HUES64 (cell line): ENCODE results near the gene PIGS.

Experiments
- H3K27ac ChIP-seq: 2 replicates; pipeline ENCODE4 v1.7.0; 2013; ENCODE audit warnings: low read depth, low read length, inconsistent platforms
- H3K27me3 ChIP-seq: 2 replicates; pipeline ENCODE4 v1.6.1; 2013; ENCODE audit warnings: mild to moderate bottlenecking, low read length; ENCODE audit not compliant: insufficient read depth
- H3K36me3 ChIP-seq: 2 replicates; pipeline ENCODE4 v1.6.1; 2013; ENCODE audit warnings: mild to moderate bottlenecking, low read length; ENCODE audit not compliant: insufficient read depth
- H3K4me1 ChIP-seq: 2 replicates; pipeline ENCODE4 v1.6.1; 2013; ENCODE audit warnings: mild to moderate bottlenecking, low read length, moderate library complexity; ENCODE audit not compliant: insufficient read depth
- H3K4me3 ChIP-seq: 2 replicates; pipeline ENCODE4 v1.5.1; 2013; ENCODE audit warnings: mild to moderate bottlenecking, low read length, moderate library complexity
- H3K9ac ChIP-seq: 2 replicates; pipeline ENCODE4 v1.6.1; 2013; ENCODE audit warnings: mild to moderate bottlenecking, low read depth, low read length
- H3K9me3 ChIP-seq: 2 replicates; pipeline ENCODE4 v1.6.1; 2013; ENCODE audit warnings: low read depth, low read length; ENCODE audit not compliant: insufficient read depth
- WGBS: fragments of 150-250, 120-280 bp; methylation state at CpG from one replicate; pipeline ENCODE4 v1.1.7; 2013; ENCODE audit warnings: missing lambda C conversion rate; 5-methylcytosine and 5-hydroxymethylcytosine counted together

The PIGS gene

DNA sequence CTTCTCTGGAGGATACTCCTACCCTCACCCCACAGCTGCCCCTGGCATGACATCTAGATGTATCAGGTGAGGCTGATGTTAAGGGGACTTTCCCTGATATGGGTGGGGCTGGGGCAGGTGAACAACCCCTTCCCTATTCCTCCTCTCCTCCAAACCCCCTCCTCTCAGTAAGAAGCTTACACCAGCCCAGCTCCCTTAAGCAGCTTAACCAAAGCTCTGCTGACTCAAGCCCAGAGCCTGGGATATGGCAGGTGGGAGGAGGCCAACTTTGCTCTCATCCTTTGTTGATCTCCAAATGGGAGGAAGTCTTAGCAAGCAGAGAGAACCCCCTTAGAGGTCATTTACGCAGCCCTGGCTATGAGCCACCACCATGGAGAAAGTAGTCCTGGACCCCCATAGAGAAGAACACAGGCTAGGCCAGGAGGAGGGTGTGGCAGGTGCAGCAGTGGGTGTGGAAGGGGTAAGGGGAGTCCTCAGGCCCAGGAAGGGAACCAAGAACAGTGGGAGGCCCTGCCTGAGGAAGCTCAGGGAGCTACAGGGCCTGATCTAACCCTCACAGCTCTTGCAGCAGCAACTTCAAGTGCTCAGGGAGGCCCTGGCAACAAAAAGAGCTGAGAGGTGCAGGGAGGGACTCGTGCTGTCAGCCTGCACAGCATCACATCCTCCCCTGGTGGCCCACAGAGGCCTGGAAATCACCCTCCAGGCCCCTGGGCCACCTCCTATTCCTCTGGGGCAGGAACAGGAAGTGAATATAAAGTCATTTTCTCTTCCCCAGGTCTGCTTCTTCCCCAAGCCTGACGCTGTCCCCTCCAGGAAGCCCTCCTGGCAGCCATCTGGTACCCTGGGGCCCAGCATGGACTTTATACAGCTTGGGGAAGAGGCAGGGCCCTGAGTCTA, 21.8 kb downstream of the PIGS start:
- Histone ChIP-seq H3K9me3 (no peaks in the 10 kb centered on the region), H3K4me1 (peaks cover 8% of the 10 kb centered on the region; the same call in 1 of the 2 replicates), H3K27ac (no peak overlapping the region), H3K36me3 (peaks cover 24% of the 10 kb centered on the region), H3K9ac (no peak overlapping the region), H3K4me3 (no peak overlapping the region), H3K27me3 (no peaks in the 10 kb centered on the region)
- WGBS: 68% methylated on average over 3 of the region's 3 CpGs

GRCh38 chr17:28548417-28549130, 22.8 kb downstream of the PIGS start:
- Histone ChIP-seq H3K9ac (no peak overlapping the region), H3K4me3 (no peak overlapping the region), H3K4me1 (peaks cover 16% of the 10 kb centered on the region)

DNA sequence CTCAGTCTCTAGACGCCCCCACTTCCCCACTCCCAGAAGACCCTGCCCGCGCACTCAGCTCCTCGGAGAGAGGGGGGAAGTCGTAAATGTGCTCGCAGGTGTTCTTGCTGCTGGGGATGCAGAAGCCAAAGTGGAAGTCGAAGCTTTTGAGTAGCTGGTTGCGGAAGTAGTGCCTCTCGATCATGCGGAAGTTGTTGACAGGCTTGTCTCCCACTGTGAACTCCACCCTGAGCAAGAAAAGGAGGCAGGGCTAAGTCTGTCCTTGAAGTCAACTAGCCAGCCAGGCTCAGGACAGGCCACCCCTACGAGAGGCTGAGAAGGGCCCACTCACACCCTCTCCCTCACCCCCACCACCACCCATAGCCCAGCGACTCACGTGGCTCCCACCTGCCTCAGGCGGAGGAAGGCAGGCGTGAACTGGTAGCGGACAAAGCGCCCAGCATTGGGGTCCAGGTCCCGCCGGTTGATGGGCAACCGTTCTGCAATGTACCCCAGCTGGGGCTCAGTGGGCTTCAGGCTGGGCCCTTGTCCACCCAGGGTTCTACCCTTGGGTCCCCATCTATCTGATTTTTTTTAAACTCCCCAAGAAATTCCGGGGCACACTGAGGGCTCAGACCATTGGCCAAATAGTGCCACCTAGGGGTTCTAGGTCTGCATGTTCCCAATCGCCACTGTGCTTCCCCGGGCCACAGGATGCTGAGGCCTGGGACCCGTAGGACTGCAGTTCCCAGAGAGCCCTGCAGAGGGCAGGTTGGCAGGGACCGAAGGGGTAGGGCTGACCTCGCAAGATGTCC, 23.5 kb downstream of the PIGS start:
- no peak overlapping the region for H3K4me3 ChIP-seq
- no peak overlapping the region for H3K27ac ChIP-seq
- peaks cover 12% of the 10 kb centered on the region for H3K36me3 ChIP-seq
- H3K27me3 ChIP-seq: no peaks in the 10 kb centered on the region
- no peaks in the 10 kb centered on the region for H3K9me3 ChIP-seq
- no peak overlapping the region for H3K9ac ChIP-seq
- H3K4me1 ChIP-seq: peaks cover 12% of the 10 kb centered on the region
- WGBS: 68% methylated on average over 26 of the region's 26 CpGs

More at GRCh38 chr17:28548417-28549130, 22.8 kb downstream of the PIGS start:
- Histone ChIP-seq H3K36me3 (peaks cover 15% of the 10 kb centered on the region), H3K9me3 (no peaks in the 10 kb centered on the region), H3K27me3 (no peaks in the 10 kb centered on the region), H3K27ac (no peak overlapping the region)
- WGBS: 91% methylated on average over 6 of the region's 6 CpGs

DNA sequence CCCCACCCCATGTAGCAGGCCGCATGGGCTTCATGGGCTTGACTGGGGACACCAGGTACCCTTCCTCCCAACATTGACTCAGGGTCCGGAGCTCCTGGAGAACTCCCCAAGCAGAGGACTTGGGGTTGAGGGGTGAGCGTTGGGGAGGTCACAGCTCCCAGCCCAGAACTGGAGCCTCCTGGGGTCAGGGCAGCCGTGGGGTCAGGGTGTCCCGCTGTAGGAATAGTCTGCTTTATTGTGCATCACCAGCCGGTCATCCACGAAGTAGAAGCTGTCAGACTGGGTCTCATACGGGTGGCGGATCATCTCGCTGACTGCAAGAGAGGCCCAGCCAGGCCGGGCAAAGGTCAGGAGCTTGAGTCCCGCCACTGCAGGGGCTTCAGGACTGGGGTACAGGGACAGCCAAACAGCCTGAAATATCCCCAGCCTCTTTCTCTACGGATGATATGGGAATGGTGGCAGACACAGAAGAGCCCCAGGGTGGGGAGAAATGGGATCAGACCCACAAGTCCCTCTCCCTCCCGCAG, 24.2 kb downstream of the PIGS start:
- H3K27ac ChIP-seq: no peak overlapping the region
- 95% methylated on average over 13 of the region's 14 CpGs for WGBS
- H3K27me3 ChIP-seq: no peaks in the 10 kb centered on the region
- H3K36me3 ChIP-seq: peaks cover 12% of the 10 kb centered on the region
- H3K4me1 ChIP-seq: peaks cover 10% of the 10 kb centered on the region
- no peak overlapping the region for H3K4me3 ChIP-seq
- H3K9ac ChIP-seq: no peak overlapping the region
- H3K9me3 ChIP-seq: no peaks in the 10 kb centered on the region

DNA sequence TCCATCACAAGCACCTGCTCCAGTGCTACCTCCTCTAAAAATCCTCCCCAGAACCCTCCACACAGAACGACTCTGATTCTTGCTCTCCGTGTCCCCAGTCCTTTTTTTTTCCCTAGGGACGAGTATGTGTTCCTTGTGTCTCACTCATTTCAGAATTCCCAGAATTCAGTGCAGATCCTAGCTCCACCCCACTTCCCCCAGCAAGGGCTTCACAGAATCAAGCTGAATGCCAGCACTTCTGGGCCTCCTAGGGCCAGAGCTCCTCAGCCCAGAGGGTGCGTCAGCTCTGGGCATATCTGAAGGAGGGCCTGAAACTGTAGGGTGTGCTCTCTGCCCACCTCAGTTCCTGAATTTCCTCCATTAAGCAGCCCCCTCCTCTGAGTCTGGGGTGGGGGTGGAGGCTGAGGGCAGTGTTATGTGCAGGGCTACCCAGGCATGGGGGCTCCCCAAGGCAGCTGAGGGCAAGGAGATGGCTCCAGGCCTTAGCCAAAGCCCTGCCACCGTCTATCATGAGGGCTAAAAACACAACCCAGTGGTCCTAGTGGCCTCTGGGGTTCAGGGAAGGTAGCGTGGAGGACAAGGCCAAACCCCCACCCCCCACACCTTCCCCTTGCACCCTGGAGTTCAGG, 25.4 kb downstream of the PIGS start:
- H3K9me3 ChIP-seq: no peaks in the 10 kb centered on the region
- H3K4me1 ChIP-seq: peaks cover 10% of the 10 kb centered on the region
- no peak overlapping the region for H3K27ac ChIP-seq
- H3K27me3 ChIP-seq: no peaks in the 10 kb centered on the region
- peaks cover 12% of the 10 kb centered on the region for H3K36me3 ChIP-seq
- H3K4me3 ChIP-seq: no peak overlapping the region
- 81% methylated on average over 6 of the region's 6 CpGs for WGBS
- no peak overlapping the region for H3K9ac ChIP-seq

GRCh38 chr17:28545141-28545503, 26.2 kb downstream of the PIGS start:
- H3K27me3 ChIP-seq: no peaks in the 10 kb centered on the region
- H3K4me1 ChIP-seq: peaks cover 10% of the 10 kb centered on the region
- no peak overlapping the region for H3K4me3 ChIP-seq
- peaks cover 12% of the 10 kb centered on the region for H3K36me3 ChIP-seq
- no peak overlapping the region; the same call in 1 of the 2 replicates for H3K27ac ChIP-seq
- no peaks in the 10 kb centered on the region for H3K9me3 ChIP-seq
- 95% methylated on average over 2 of the region's 2 CpGs for WGBS
- H3K9ac ChIP-seq: no peak overlapping the region

DNA sequence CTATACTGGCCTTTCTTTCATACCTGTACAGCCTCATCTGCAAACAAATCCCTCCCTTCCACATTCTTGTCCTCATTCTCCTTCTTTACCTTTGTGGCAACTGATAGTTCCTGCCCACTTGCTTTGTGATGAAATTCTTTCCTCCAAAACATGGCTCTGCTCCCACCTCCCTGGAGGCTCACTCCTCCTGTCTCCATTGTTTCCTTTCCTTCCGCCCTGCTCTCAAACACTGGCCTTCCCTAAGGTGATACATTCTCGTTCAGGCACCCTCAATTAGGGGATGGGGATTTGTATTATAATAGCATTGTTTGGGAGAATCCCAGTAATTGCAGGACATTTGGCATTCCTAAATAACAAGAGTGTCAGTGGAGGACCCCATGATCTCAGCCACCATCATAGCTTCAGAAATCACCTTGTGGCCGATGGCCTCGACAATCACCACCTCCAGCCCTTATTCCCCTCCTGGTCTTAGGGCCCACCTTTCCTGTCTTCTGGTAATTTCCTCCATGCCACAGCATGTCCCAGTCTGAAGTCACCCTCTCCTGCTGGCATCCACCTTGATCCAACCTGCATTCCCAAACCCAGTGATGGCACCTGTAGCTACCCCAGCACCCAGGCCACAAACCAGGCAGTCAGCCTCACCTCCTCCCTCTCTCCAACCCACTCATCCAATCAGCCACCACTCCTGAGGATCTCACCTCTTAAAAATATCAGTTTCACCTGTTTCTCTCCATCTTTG, 26.8 kb downstream of the PIGS start:
- Histone ChIP-seq H3K27ac (peak overlapping the region; percentile 28; the same call in 1 of the 2 replicates), H3K36me3 (peaks cover 12% of the 10 kb centered on the region), H3K27me3 (no peaks in the 10 kb centered on the region), H3K4me1 (peaks cover 10% of the 10 kb centered on the region), H3K9me3 (no peaks in the 10 kb centered on the region), H3K4me3 (no peak overlapping the region), H3K9ac (no peak overlapping the region)
- WGBS: 72% methylated on average over 4 of the region's 4 CpGs

GRCh38 chr17:28541439-28541838, 29.9 kb downstream of the PIGS start:
- H3K9ac ChIP-seq: no peak overlapping the region
- WGBS: 96% methylated on average over 4 of the region's 4 CpGs
- peaks cover 10% of the 10 kb centered on the region for H3K4me1 ChIP-seq
- no peaks in the 10 kb centered on the region for H3K9me3 ChIP-seq
- no peaks in the 10 kb centered on the region for H3K36me3 ChIP-seq
- no peaks in the 10 kb centered on the region for H3K27me3 ChIP-seq
- H3K4me3 ChIP-seq: no peak overlapping the region
- no peak overlapping the region for H3K27ac ChIP-seq

GRCh38 chr17:28540231-28540630, 31.1 kb downstream of the PIGS start:
- no peaks in the 10 kb centered on the region for H3K27me3 ChIP-seq
- 89% methylated on average over 4 of the region's 4 CpGs for WGBS
- no peaks in the 10 kb centered on the region for H3K36me3 ChIP-seq
- H3K4me1 ChIP-seq: peaks cover 10% of the 10 kb centered on the region
- no peak overlapping the region for H3K27ac ChIP-seq
- H3K9me3 ChIP-seq: no peaks in the 10 kb centered on the region
- H3K9ac ChIP-seq: no peak overlapping the region
- no peak overlapping the region for H3K4me3 ChIP-seq

GRCh38 chr17:28538296-28538895, 32.9 kb downstream of the PIGS start:
- no peaks in the 10 kb centered on the region for H3K27me3 ChIP-seq
- H3K4me1 ChIP-seq: no peaks in the 10 kb centered on the region
- H3K27ac ChIP-seq: no peak overlapping the region
- H3K9me3 ChIP-seq: no peaks in the 10 kb centered on the region
- H3K36me3 ChIP-seq: no peaks in the 10 kb centered on the region
- H3K9ac ChIP-seq: no peak overlapping the region
- WGBS: 94% methylated on average over 14 of the region's 14 CpGs
- H3K4me3 ChIP-seq: no peak overlapping the region
